Measurements from ENCODE around the gene DDX10.

DDX10 gene

DNA sequence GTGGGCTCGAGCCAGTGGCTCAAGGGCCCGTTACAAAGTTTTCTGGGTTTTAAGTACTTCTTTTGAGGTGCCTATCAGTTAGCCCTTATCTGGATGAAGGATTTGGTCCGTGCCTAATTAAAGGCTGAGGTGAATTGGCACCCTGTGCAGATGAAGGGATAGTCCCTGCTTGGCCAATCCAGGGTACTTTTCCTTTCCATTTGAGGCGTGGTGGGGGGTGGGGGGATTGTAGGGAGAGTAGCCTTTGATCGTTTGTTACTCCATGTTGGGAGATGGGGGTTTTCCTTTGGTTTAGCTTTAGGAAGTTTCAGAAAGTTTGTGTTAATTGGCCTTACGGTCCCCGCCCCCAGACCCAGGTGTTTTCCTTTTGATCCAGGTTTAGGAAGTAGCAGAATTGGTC, 170.8 kb downstream of the DDX10 start:
- Histone ChIP-seq H4K20me1 (ENCODE audit: insufficient read depth) (no peaks in the 10 kb centered on the region), H2AFZ (ENCODE audit: low read depth) (no peak overlapping the region), H3K4me2 (no peak overlapping the region), H3K4me3 (IDR thresholded peaks at IDR 0.05; ENCODE audit: insufficient read depth, low read depth, low read length) (no peak overlapping the region), H3K79me2 (ENCODE audit: insufficient read depth, low read depth) (no peaks in the 10 kb centered on the region), H3K36me3 (ENCODE audit: insufficient read depth) (no peaks in the 10 kb centered on the region), H3K4me1 (ENCODE audit: low read depth, poor library complexity, severe bottlenecking) (no peaks in the 10 kb centered on the region), H3K9ac (no peak overlapping the region), H3K27me3 (ENCODE audit: insufficient read depth, low read depth) (no peaks in the 10 kb centered on the region), H3K27ac (no peak overlapping the region)
- TF ChIP-seq, protein P1, sequence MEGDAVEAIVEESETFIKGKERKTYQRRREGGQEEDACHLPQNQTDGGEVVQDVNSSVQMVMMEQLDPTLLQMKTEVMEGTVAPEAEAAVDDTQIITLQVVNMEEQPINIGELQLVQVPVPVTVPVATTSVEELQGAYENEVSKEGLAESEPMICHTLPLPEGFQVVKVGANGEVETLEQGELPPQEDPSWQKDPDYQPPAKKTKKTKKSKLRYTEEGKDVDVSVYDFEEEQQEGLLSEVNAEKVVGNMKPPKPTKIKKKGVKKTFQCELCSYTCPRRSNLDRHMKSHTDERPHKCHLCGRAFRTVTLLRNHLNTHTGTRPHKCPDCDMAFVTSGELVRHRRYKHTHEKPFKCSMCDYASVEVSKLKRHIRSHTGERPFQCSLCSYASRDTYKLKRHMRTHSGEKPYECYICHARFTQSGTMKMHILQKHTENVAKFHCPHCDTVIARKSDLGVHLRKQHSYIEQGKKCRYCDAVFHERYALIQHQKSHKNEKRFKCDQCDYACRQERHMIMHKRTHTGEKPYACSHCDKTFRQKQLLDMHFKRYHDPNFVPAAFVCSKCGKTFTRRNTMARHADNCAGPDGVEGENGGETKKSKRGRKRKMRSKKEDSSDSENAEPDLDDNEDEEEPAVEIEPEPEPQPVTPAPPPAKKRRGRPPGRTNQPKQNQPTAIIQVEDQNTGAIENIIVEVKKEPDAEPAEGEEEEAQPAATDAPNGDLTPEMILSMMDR (conservative IDR thresholded peaks at IDR 0.05; ENCODE audit: low read depth, low read length), result no peak

DNA sequence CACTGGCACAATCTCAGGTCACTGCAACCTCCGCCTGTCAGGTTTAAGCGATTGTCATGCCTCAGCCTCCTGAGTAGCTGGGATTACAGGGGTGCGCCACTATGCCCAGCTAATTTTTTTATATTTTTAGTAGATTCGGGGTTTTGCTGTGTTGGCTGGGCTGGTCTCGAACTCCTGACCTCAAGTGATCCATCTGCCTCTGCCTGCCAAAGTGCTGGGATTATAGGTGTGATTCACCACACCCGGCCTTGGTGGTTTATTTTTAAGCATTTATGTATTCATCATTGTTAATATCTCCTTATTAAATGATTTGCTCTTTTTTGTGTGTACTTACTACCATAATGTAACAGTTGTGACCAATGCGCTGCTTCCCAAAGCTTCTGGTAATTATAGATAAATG, 171.7 kb downstream of the DDX10 start:
- TF ChIP-seq, protein P1 (conservative IDR thresholded peaks at IDR 0.05; ENCODE audit: low read depth, low read length), result no peak
- H2AFZ ChIP-seq (ENCODE audit: low read depth), result no peak overlapping the region
- H3K9ac ChIP-seq, result no peak overlapping the region
- H3K27me3 ChIP-seq (ENCODE audit: insufficient read depth, low read depth), result no peaks in the 10 kb centered on the region
- H3K4me3 ChIP-seq (IDR thresholded peaks at IDR 0.05; ENCODE audit: insufficient read depth, low read depth, low read length), result no peak overlapping the region
- H4K20me1 ChIP-seq (ENCODE audit: insufficient read depth), result no peaks in the 10 kb centered on the region
- no peaks in the 10 kb centered on the region for H3K79me2 ChIP-seq (ENCODE audit: insufficient read depth, low read depth)
- no peaks in the 10 kb centered on the region for H3K36me3 ChIP-seq (ENCODE audit: insufficient read depth)
- H3K27ac ChIP-seq, result no peak overlapping the region
- H3K4me1 ChIP-seq (ENCODE audit: low read depth, poor library complexity, severe bottlenecking), result no peaks in the 10 kb centered on the region
- no peak overlapping the region for H3K4me2 ChIP-seq

GRCh38 chr11:108838102-108838791, 173.4 kb downstream of the DDX10 start:
- Histone ChIP-seq H3K27ac (no peak overlapping the region), H3K79me2 (ENCODE audit: insufficient read depth, low read depth) (no peaks in the 10 kb centered on the region), H3K27me3 (ENCODE audit: insufficient read depth, low read depth) (no peaks in the 10 kb centered on the region), H3K4me3 (IDR thresholded peaks at IDR 0.05; ENCODE audit: insufficient read depth, low read depth, low read length) (no peak overlapping the region), H4K20me1 (ENCODE audit: insufficient read depth) (no peaks in the 10 kb centered on the region), H3K36me3 (ENCODE audit: insufficient read depth) (no peaks in the 10 kb centered on the region), H2AFZ (ENCODE audit: low read depth) (no peak overlapping the region), H3K4me2 (no peak overlapping the region), H3K9ac (no peak overlapping the region), H3K4me1 (ENCODE audit: low read depth, poor library complexity, severe bottlenecking) (no peaks in the 10 kb centered on the region)
- TF ChIP-seq, protein P1 (conservative IDR thresholded peaks at IDR 0.05; ENCODE audit: low read depth, low read length), result no peak

DNA sequence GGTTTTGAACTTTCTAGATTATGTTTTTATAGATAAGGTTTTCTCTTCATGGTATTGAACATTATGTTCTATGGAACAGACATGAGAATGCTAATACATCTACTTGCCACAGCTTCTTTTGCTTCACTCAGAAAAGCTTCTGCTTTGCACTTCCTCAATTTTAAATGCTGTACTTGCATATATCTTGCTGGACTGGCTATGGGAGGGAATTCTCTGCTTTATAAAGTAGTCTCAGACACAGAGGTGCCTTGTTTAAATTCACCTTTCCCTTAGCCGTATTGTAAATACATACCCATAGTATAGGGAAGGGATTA, 173.9 kb downstream of the DDX10 start:
- no peaks in the 10 kb centered on the region for H3K36me3 ChIP-seq (ENCODE audit: insufficient read depth)
- no peak overlapping the region for H2AFZ ChIP-seq (ENCODE audit: low read depth)
- TF ChIP-seq, protein P1 (conservative IDR thresholded peaks at IDR 0.05; ENCODE audit: low read depth, low read length), result no peak
- H3K4me3 ChIP-seq (IDR thresholded peaks at IDR 0.05; ENCODE audit: insufficient read depth, low read depth, low read length), result no peak overlapping the region
- no peaks in the 10 kb centered on the region for H3K27me3 ChIP-seq (ENCODE audit: insufficient read depth, low read depth)
- no peak overlapping the region for H3K4me2 ChIP-seq
- H3K4me1 ChIP-seq (ENCODE audit: low read depth, poor library complexity, severe bottlenecking), result no peaks in the 10 kb centered on the region
- no peaks in the 10 kb centered on the region for H4K20me1 ChIP-seq (ENCODE audit: insufficient read depth)
- H3K79me2 ChIP-seq (ENCODE audit: insufficient read depth, low read depth), result no peaks in the 10 kb centered on the region
- H3K9ac ChIP-seq, result no peak overlapping the region
- H3K27ac ChIP-seq, result no peak overlapping the region
